GM18909 (cell line): ENCODE results near the gene COLQ.

Experiments
- ATAC-seq: cut with Tn5 transposase; IDR thresholded peaks from one replicate; pipeline ENCODE4 v1.9.1; 2021; ENCODE audit warnings: mild to moderate bottlenecking; ENCODE audit not compliant: unreplicated experiment, poor library complexity

COLQ gene

DNA sequence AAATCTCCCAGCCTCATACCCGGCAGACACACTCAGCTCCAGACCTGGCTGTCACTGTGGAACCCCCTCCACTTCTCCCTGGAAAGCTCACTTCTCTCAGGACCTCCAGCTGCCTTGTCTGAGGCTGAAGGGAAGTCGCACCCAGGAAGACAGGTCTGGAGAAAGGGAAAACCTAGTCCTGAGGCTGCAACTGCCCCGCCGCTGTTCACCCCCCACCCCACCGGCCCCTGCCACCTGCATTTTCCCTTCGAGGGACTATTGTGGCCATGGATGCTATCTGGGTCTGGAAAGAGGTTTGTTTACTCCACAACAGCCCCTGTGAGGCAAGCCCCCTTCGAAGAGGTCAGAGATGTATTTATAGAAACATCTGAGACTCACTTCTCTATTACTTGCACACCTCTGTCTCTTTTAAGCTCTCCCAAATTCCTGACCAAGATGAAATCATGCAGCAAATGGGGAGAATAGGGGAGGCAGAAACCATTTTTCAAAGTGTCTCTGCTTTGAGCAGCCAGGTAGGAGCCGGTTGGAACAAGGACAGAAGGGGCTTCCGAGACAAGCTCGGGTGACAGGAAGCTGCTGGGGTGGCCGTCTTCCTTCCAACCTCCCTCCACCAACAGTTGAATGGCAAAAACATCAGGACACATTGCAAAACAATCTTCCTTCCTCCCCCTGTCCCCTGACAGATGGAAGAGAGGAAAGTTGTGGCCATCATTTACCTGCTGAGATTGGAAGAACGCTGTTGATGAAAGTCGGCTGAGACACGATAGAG is 518 bp downstream of the COLQ start:
- no peak for ATAC-seq

DNA sequence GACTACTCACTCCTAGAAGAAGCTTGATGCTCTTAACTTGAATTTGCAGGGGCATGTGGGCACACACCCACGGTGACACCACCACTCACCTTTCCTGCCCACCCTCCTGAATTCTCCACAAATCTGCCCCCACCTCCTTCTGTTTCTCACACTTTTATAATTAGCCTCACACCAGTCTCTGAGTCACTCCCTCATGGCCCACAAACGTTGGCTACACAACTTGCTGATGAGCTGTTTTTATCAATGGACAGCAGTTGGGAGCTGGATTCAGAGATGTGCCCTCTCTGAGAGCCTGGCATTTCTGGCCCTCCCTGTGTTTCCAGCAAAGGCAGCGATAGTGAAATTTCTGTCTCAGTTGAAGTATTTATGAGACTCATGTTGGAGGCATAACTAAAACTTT is 1.3 kb downstream of the COLQ start:
- no peak for ATAC-seq

DNA sequence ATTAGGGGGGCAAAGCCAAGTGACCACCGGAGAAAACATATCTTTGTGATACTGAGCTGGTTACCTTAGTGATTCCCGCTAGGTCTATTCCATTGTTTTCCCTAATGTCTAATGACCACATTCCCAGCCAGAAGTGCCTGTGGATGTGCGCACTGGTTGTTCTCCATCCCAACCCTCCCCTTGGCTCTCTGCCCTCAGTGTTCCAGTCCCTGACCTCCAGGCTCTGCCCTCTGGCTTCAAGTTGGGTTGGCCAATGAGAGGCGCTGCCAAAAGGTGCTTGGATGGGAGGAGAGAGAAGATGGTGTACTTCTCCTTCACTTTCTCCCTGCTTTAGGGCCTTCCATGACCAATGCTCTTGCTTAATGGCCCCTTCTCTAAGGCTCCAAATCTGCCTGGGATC is 2.4 kb downstream of the COLQ start:
- no peak for ATAC-seq

GRCh38 chr3:15514663-15515340 is 6.7 kb downstream of the COLQ start:
- no peak for ATAC-seq

- no peak for ATAC-seq
Observed at GRCh38 chr3:15513810-15514662, 7.5 kb downstream of the COLQ start.

DNA sequence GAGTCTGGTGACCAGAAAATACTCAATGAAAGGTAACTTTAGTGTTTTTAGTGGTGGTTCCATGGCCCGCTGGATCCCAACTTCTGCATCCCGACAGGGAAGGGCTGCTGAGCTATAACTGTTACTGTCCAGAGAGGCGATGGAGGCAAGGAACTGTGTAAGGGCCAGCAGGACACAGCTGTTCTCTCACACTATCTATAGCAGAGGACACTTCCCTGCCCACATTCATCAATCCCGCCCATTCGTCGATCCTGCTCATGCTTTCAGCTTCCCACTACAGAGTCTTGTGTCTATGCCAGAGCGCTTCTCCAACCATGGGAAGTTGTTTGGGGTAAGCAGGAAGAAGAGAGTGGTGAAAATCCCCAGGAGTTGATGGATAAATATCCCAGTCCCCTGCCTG is 8.4 kb downstream of the COLQ start:
- ATAC-seq, result no peak

DNA sequence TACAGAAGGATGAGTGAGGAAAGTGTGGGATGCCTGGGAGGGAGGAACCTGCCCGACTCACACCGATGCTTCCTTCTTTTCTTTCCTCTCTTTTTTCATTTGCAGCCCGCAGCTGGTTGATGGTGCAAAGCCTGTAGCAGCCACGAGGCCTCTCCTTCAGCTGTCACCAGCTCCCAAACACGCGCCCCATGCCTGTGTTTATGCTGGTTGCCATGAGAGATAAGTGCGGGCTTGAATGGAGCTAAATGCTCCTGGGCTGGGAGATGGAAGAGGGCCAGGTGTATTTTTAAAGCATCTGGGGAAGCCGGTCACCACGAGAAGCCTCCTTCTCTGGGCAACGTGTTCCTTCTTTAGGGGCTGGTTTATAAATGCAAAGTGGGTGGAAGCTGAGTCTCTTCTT is 9.3 kb downstream of the COLQ start:
- ATAC-seq, result no peak

- no peak for ATAC-seq
Observed at GRCh38 chr3:15511156-15511555, 10.3 kb downstream of the COLQ start.

GRCh38 chr3:15510493-15510892 is 11.0 kb downstream of the COLQ start:
- no peak for ATAC-seq

DNA sequence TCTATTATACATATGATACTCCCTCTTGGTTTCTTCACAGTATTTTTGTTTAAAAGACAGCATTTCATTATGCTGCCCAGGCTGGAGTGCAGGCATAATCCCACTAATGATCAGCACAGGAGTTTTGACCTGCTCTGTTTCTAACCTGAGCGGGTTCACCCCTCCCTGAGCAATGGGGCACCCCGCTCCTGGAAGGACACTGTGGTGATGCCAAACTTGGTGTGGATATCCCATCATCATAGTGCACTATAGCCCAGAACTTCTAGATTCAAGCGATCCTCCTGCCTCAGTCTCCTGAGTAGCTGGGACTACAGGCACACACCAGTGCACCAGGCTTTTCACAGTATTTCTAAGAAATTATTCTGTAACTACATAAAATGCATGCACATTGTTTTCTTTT is 14.9 kb downstream of the COLQ start:
- ATAC-seq, result no peak

- no peak for ATAC-seq
Observed at GRCh38 chr3:15505479-15506165, 15.9 kb downstream of the COLQ start.

DNA sequence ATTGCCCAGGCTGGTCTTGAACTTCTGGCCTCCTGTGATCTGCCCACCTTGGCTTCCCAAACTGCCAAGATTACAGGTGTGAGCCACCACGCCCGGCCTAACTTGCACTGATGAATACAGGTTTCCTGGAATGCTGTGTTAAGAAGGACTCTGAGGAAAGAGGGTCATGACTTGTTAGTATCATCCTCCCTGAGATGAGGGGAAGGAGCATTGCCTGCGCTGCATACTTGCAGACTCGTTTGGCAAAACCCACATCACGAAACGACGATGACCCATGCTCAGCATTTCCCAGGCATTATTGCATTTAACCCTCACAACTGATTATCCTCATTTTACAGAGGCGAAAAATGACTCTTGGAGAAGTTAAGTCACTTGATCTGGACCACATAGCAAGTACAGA is 18.9 kb downstream of the COLQ start:
- no peak for ATAC-seq

- no peak for ATAC-seq
Observed at GRCh38 chr3:15501126-15501525, 20.4 kb downstream of the COLQ start.

GRCh38 chr3:15500107-15500724 is 21.3 kb downstream of the COLQ start:
- no peak for ATAC-seq

GRCh38 chr3:15499536-15499935 is 22.0 kb downstream of the COLQ start:
- ATAC-seq, result no peak

DNA sequence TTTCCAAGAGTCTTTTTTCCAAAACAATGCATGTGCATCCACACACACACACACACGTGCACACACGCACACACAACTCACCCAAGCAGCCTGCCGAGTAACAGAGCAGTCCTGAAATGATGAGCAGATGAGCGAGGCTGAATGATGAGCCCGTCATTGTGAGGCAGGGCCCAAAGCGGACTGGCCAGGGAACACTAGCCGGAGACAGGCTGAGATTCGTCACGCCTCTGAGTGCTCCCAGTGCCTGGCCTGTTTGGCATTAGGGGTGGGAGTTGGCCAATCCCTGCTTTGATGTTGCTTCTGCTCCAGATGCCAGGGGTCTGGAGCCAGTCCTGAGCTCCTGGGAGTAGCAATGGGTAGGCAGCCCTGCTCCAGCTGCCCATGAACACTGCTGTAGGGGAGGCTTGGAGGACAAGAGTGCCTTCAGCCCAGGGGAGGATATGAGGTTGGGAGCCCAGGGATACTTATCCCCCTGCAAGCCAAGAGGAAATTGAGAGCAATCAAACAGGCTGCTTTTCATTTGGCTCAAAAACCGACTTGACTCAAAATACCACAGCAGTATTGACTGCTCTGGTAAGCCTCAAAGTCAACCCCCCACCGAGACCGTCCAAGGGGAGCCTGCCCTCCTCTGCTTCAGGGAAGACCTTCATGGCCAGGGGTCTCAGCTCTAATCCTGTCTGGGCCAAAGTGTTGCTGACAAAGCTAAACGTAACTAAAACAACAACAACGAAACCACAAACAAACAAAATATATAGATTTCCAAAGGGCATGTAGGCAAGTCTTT is 22.9 kb downstream of the COLQ start:
- ATAC-seq, result no peak

GRCh38 chr3:15497964-15498363 is 23.5 kb downstream of the COLQ start:
- no peak for ATAC-seq

GRCh38 chr3:15496341-15496664 is 25.2 kb downstream of the COLQ start:
- no peak for ATAC-seq

GRCh38 chr3:15495461-15496340 is 25.8 kb downstream of the COLQ start:
- no peak for ATAC-seq
